HG03039 (cell line): Measurements from ENCODE around the gene MSI2.

ENCODE experiments used
- ATAC-seq: cut with Tn5 transposase; IDR thresholded peaks from one replicate; pipeline ENCODE4 v1.9.1; 2021; ENCODE audit warnings: mild to moderate bottlenecking, moderate library complexity; ENCODE audit not compliant: unreplicated experiment

Gene MSI2

GRCh38 chr17:57665128-57665527 lies 408.8 kb downstream of the MSI2 start:
- no peak for ATAC-seq

- no peak for ATAC-seq
These were observed 409.4 kb downstream of the MSI2 start for GRCh38 chr17:57665696-57666095.

- ATAC-seq = no peak
These were observed 410.0 kb downstream of the MSI2 start for GRCh38 chr17:57666201-57666870.

GRCh38 chr17:57666946-57667345 lies 410.6 kb downstream of the MSI2 start:
- ATAC-seq = no peak

GRCh38 chr17:57667461-57667923 lies 411.2 kb downstream of the MSI2 start:
- no peak for ATAC-seq

- no peak for ATAC-seq
These were observed 412.0 kb downstream of the MSI2 start for GRCh38 chr17:57668332-57668731.

- ATAC-seq = no peak
These were observed 413.6 kb downstream of the MSI2 start for GRCh38 chr17:57669671-57670529.

GRCh38 chr17:57670769-57671569 lies 414.6 kb downstream of the MSI2 start:
- ATAC-seq = no peak

GRCh38 chr17:57671667-57672632 lies 415.6 kb downstream of the MSI2 start:
- no peak for ATAC-seq

- ATAC-seq = no peak
These were observed 416.6 kb downstream of the MSI2 start for GRCh38 chr17:57672971-57673370.

GRCh38 chr17:57674894-57675293 lies 418.6 kb downstream of the MSI2 start:
- ATAC-seq = no peak

GRCh38 chr17:57675427-57676387 lies 419.4 kb downstream of the MSI2 start:
- no peak for ATAC-seq

- no peak for ATAC-seq
These were observed 420.2 kb downstream of the MSI2 start for GRCh38 chr17:57676543-57676942.

- no peak for ATAC-seq
These were observed 421.0 kb downstream of the MSI2 start for GRCh38 chr17:57677301-57677700.

- no peak for ATAC-seq
These were observed 421.5 kb downstream of the MSI2 start for GRCh38 chr17:57677858-57678257.

GRCh38 chr17:57678393-57678792 lies 422.1 kb downstream of the MSI2 start:
- ATAC-seq = no peak

GRCh38 chr17:57679356-57679755 lies 423.0 kb downstream of the MSI2 start:
- ATAC-seq = no peak

- ATAC-seq = no peak
These were observed 423.8 kb downstream of the MSI2 start for GRCh38 chr17:57679906-57680695.
